ENCODE results near the gene CMC2.

The CMC2 gene

GRCh38 chr16:81001330-81001729 lies 5.4 kb downstream of the CMC2 start:
- DNase-seq: no peak

GRCh38 chr16:81000873-81001272 lies 5.8 kb downstream of the CMC2 start:
- no peak for DNase-seq

- DNase-seq: no peak
These were observed 8.6 kb downstream of the CMC2 start for GRCh38 chr16:80997964-80998620.

GRCh38 chr16:80997139-80997798 lies 9.4 kb downstream of the CMC2 start:
- peak; percentile 39 for DNase-seq

- DNase-seq: no peak
These were observed 10.0 kb downstream of the CMC2 start for GRCh38 chr16:80996688-80997138.

- peak; percentile 21 for DNase-seq
These were observed 12.2 kb downstream of the CMC2 start for GRCh38 chr16:80994451-80994850.

GRCh38 chr16:80993834-80994233 lies 12.9 kb downstream of the CMC2 start:
- DNase-seq: no peak

GRCh38 chr16:80993307-80993706 lies 13.4 kb downstream of the CMC2 start:
- DNase-seq: peak; percentile 96

GRCh38 chr16:80992676-80993293 lies 13.9 kb downstream of the CMC2 start:
- DNase-seq: no peak

- no peak for DNase-seq
These were observed 14.8 kb downstream of the CMC2 start for GRCh38 chr16:80991792-80992430.

- DNase-seq: no peak
These were observed 15.7 kb downstream of the CMC2 start for GRCh38 chr16:80990978-80991377.

GRCh38 chr16:80990577-80990976 lies 16.1 kb downstream of the CMC2 start:
- no peak for DNase-seq

- no peak for DNase-seq
These were observed 16.9 kb downstream of the CMC2 start for GRCh38 chr16:80989801-80990200.

- DNase-seq: no peak
These were observed 17.9 kb downstream of the CMC2 start for GRCh38 chr16:80988756-80989155.

GRCh38 chr16:80986557-80986956 lies 20.1 kb downstream of the CMC2 start:
- DNase-seq: no peak

- peak; percentile 66 for DNase-seq
These were observed 21.1 kb downstream of the CMC2 start for GRCh38 chr16:80985611-80986010.

- DNase-seq: no peak
These were observed 22.4 kb downstream of the CMC2 start for GRCh38 chr16:80984124-80984892.

- DNase-seq: no peak
These were observed 24.0 kb downstream of the CMC2 start for GRCh38 chr16:80982646-80983045.

- DNase-seq: no peak
These were observed 25.6 kb downstream of the CMC2 start for GRCh38 chr16:80981103-80981502.

- no peak for DNase-seq
These were observed 29.7 kb downstream of the CMC2 start for GRCh38 chr16:80976946-80977345.

GRCh38 chr16:80974649-80975376 lies 31.9 kb downstream of the CMC2 start:
- no peak for DNase-seq

GRCh38 chr16:80973991-80974390 lies 32.7 kb downstream of the CMC2 start:
- DNase-seq: peak; percentile 39
